K562 (cell line): Measurements from ENCODE around the gene GPR108. TPM values are rescaled to one million over a fixed set of nuclear protein-coding genes. Genes with fewer than 3 reads are reported as not detected.

ENCODE experiments used
- ATAC-seq: fragments of 200-7000 bp; cut with Tn5 transposase; 3 replicates; pipeline ENCODE4 v1.9.1; 2020; ENCODE audit warnings: moderate library complexity
- BruUV-seq: library from RNA; stranded (reverse); fragments of 400-500 nt; replicated peaks from 2 replicates; lab custom pipeline; 2021; lab: Mats Ljungman, UMichigan
- CTCF ChIA-PET: fragments of 300-600 bp; formaldehyde crosslinking; extraction: SDS; loops from one replicate; lab custom pipeline; 2021; ENCODE audit warnings: low intra/inter-chr PET ratio; lab: Yijun Ruan, JAX
- POLR2A ChIA-PET: fragments of 300-600, 350-650 bp; sonication (Branson Sonifier 250); formaldehyde crosslinking; extraction: SDS; loops from one replicate; lab custom pipeline; 2021; ENCODE audit warnings: antibody characterized with exemption, inconsistent platforms; lab: Yijun Ruan, JAX
- DNase-seq, 4 experiments: peaks; one replicate each; pipeline versions ENCODE4 v3.0.0 to v3.0.0-alpha.2; 2011 to 2018; ENCODE audit warnings: low spot score in 3 of 4, mixed read lengths in 3 of 4; ENCODE audit errors: extremely low read depth in 1 of 4
- FAIRE-seq: peaks from 2 replicates; lab custom pipeline; 2011; peaks lifted over from hg19 to GRCh38; lab: Jason Lieb, UNC
- H2AFZ ChIP-seq: 2 replicates; pipeline ENCODE4 v1.6.0; 2011; ENCODE audit warnings: low read depth, low read length, control low read depth, inconsistent platforms
- H3K27ac ChIP-seq: fragments of 200-600 bp; 3 replicates; pipeline ENCODE4 v1.8.0; 2011; ENCODE audit warnings: low read depth, mild to moderate bottlenecking, control low read depth, inconsistent platforms, low read length, moderate library complexity, mixed read lengths; ENCODE audit errors: extremely low read depth
- H3K27me3 ChIP-seq, 2 experiments: fragments of 300-600 bp in 1 of 2; 2 replicates in 1 of 2; 3 replicates in 1 of 2; pipeline versions ENCODE4 v1.6.0 to v1.8.0; 2011; ENCODE audit warnings: inconsistent platforms in 2 of 2, low read length in 2 of 2, mild to moderate bottlenecking in 1 of 2, mixed read lengths in 1 of 2, moderate library complexity in 1 of 2; ENCODE audit not compliant: control insufficient read depth in 2 of 2, insufficient read depth in 2 of 2
- H3K36me3 ChIP-seq: fragments of 300-600 bp; 3 replicates; pipeline ENCODE4 v1.8.0; 2011; ENCODE audit warnings: mild to moderate bottlenecking, low read length, inconsistent platforms; ENCODE audit not compliant: control insufficient read depth, insufficient read depth
- H3K4me1 ChIP-seq, 2 experiments: fragments of 200-600 bp in 1 of 2; replicated peaks in 1 of 2; 2 replicates in 1 of 2; 3 replicates in 1 of 2; pipeline versions ENCODE4 v1.5.1 to v1.8.0; 2011; ENCODE audit warnings: inconsistent platforms in 2 of 2, low read length in 2 of 2, mild to moderate bottlenecking in 1 of 2, mixed read lengths in 1 of 2, moderate library complexity in 1 of 2; ENCODE audit not compliant: control insufficient read depth in 2 of 2, insufficient read depth in 2 of 2
- H3K4me2 ChIP-seq: 2 replicates; pipeline ENCODE4 v1.6.1; 2011; ENCODE audit warnings: low read length, control low read depth, inconsistent platforms, mixed read lengths; ENCODE audit not compliant: insufficient read depth
- H3K4me3 ChIP-seq: fragments of 200-600 bp; sonication (generic), shearing (Covaris generic); 2 replicates; pipeline ENCODE4 v1.5.1; 2016; ENCODE audit warnings: control low read depth, inconsistent platforms
- H3K79me2 ChIP-seq: fragments of 200-600 bp; 3 replicates; pipeline ENCODE4 v1.8.0; 2011; ENCODE audit warnings: low read length, inconsistent platforms; ENCODE audit not compliant: control insufficient read depth, insufficient read depth
- H3K9ac ChIP-seq, 2 experiments: 2 replicates each; pipeline versions ENCODE4 v1.6.0 to v1.6.1; 2011; ENCODE audit warnings: low read depth in 2 of 2, low read length in 2 of 2, control low read depth in 1 of 2, inconsistent platforms in 1 of 2, mild to moderate bottlenecking in 1 of 2, mixed read lengths in 1 of 2; ENCODE audit not compliant: insufficient read depth in 1 of 2
- H3K9me1 ChIP-seq: one replicate; pipeline ENCODE4 v1.6.0; 2011; ENCODE audit warnings: inconsistent platforms, mild to moderate bottlenecking, low read length, moderate library complexity; ENCODE audit not compliant: control insufficient read depth, insufficient read depth
- H3K9me3 ChIP-seq: replicated peaks from 2 replicates; pipeline ENCODE4 v1.5.1; 2011; ENCODE audit warnings: low read depth, low read length, inconsistent platforms; ENCODE audit not compliant: control insufficient read depth, insufficient read depth
- H4K20me1 ChIP-seq: replicated peaks from 2 replicates; pipeline ENCODE4 v1.6.1; 2011; ENCODE audit warnings: low read length, inconsistent platforms, mixed read lengths; ENCODE audit not compliant: control insufficient read depth, insufficient read depth
- BCOR ChIP-seq: fragments of 450-650 bp; IDR thresholded peaks from 2 replicates; pipeline ENCODE4 v1.6.1; 2016
- ETV6 ChIP-seq, 3 experiments: fragments of 150-350 bp in 1 of 3; sonication (generic) in 1 of 3; formaldehyde crosslinking in 1 of 3; IDR thresholded peaks; 2 replicates each; pipeline versions ENCODE4 v1.6.1 to v1.8.0; 2014 to 2022; ENCODE audit warnings: borderline replicate concordance in 2 of 3, low read depth in 2 of 3, antibody characterized with exemption in 1 of 3, low read length in 1 of 3, mild to moderate bottlenecking in 1 of 3, missing genetic modification reagents in 1 of 3
- GTF2F1 ChIP-seq: IDR thresholded peaks from 2 replicates; pipeline ENCODE4 v1.6.1; 2011; ENCODE audit warnings: low read depth, low read length, improper control_type of control experiment
- MEF2A ChIP-seq: IDR thresholded peaks from 2 replicates; pipeline ENCODE4 v1.6.1; 2011; ENCODE audit warnings: low read depth, mild to moderate bottlenecking, low read length, moderate library complexity; ENCODE audit not compliant: control insufficient read depth
- NFATC3 ChIP-seq: fragments of 450-650 bp; IDR thresholded peaks from 2 replicates; pipeline ENCODE4 v1.6.1; 2017; ENCODE audit warnings: mild to moderate bottlenecking
- POLR2H ChIP-seq: IDR thresholded peaks from 2 replicates; pipeline ENCODE4 v1.6.1; 2016; ENCODE audit warnings: missing genetic modification characterization, low read depth, mild to moderate bottlenecking, control low read depth, missing compliant biosample characterization, moderate library complexity
- RAD51 ChIP-seq: fragments of 450-650 bp; IDR thresholded peaks from 2 replicates; pipeline ENCODE4 v1.7.1; 2016; ENCODE audit warnings: low read depth, mild to moderate bottlenecking, borderline replicate concordance
- ZBTB17 ChIP-seq: fragments of 450-650 bp; formaldehyde crosslinking; IDR thresholded peaks from 2 replicates; pipeline ENCODE4 v1.4.0; 2020; ENCODE audit warnings: mild to moderate bottlenecking
- ZFPM2 ChIP-seq: fragments of 250-450 bp; sonication (Bioruptor Pico); IDR thresholded peaks from 2 replicates; pipeline ENCODE4 v1.5.1; 2022; ENCODE audit warnings: mild to moderate bottlenecking
- ZKSCAN1 ChIP-seq: fragments of 150-350 bp; IDR thresholded peaks from 2 replicates; pipeline ENCODE4 v1.6.1; 2016; ENCODE audit warnings: low read depth, low read length
- ZNF311 ChIP-seq: fragments of 250-450 bp; sonication (Bioruptor Pico); IDR thresholded peaks from 2 replicates; pipeline ENCODE4 v1.4.0; 2020; ENCODE audit warnings: mild to moderate bottlenecking, moderate library complexity
- ZNF644 ChIP-seq: fragments of 200-800 bp; sonication (Bioruptor generic); IDR thresholded peaks from 2 replicates; pipeline ENCODE4 v1.6.1; 2016; ENCODE audit warnings: low read depth, missing genetic modification characterization, missing compliant biosample characterization
- ZNF76 ChIP-seq: fragments of 250-450 bp; sonication (Bioruptor Pico); IDR thresholded peaks from 2 replicates; pipeline ENCODE4 v1.4.0; 2020; ENCODE audit warnings: mild to moderate bottlenecking, moderate library complexity, borderline replicate concordance
- ZNF766 ChIP-seq: fragments of 200-800 bp; sonication (Bioruptor generic); conservative IDR thresholded peaks from 2 replicates; pipeline ENCODE4 v1.6.1; 2016; ENCODE audit warnings: missing genetic modification characterization, missing compliant biosample characterization
- WGBS: fragments of 100-300 bp; shearing (Covaris generic); methylation state at CpG from one replicate; pipeline ENCODE4 v1.1.6; 2016; ENCODE audit warnings: low coverage, mixed read lengths; ENCODE audit not compliant: insufficient coverage; ENCODE audit errors: missing lambda C conversion rate; 5-methylcytosine and 5-hydroxymethylcytosine counted together
- in situ Hi-C: fragments of 300-500 bp; cut with MboI; formaldehyde crosslinking; loops from 4 replicates; pipeline ENCODE4 v1.15.0; 2018; ENCODE audit warnings: inconsistent platforms, mixed read lengths
- intact Hi-C: fragments of 100-400 bp; cut with micrococcal nuclease; formaldehyde crosslinking; loops from 2 replicates; pipeline ENCODE4 v1.14.2; 2022
- polyA plus RNA-seq, 8 experiments: library from polyadenylated mRNA; depleted of rRNA in 4 of 8; stranded (reverse) in 5 of 8; unstranded in 3 of 8; fragments of >200 nt; fragmentation: Nextera tagmentation in 2 of 8; fragmentation: Illumina TruSeq in 1 of 8; extraction: Ambion mirVana in 2 of 8; extraction: Trizol in 1 of 8; gene quantifications; 2 replicates each; pipeline versions ENCODE4 v1.2.1 to v1.2.3, GENCODE V29; 2011 to 2014; ENCODE audit warnings: inconsistent platforms in 1 of 8, missing spikeins in 1 of 8
- total RNA-seq, 7 experiments: library from RNA; depleted of rRNA in 6 of 7; stranded (reverse); fragments of >200 nt in 6 of 7; fragmentation: Illumina TruSeq in 2 of 7; extraction: Trizol in 2 of 7; gene quantifications; 2 replicates each; pipeline versions ENCODE4 v1.2.1 to v1.2.3, GENCODE V29; 2011 to 2021; ENCODE audit warnings: low replicate concordance in 1 of 7
- TF ChIP-seq, protein P1 (sequence below): sonication (generic); formaldehyde crosslinking; IDR thresholded peaks from 2 replicates; pipeline ENCODE4 v1.8.0; 2023; ENCODE audit warnings: mild to moderate bottlenecking, missing genetic modification reagents
- TF ChIP-seq, protein P2 (sequence below): fragments of 250-450 bp; sonication (Bioruptor Pico); IDR thresholded peaks from 2 replicates; pipeline ENCODE4 v1.4.0; 2020; ENCODE audit warnings: mild to moderate bottlenecking

Gene GPR108
- total and polyA plus RNA-seq, 9 of the 15 experiments (the other 6 are each of a cell fraction or from before 2014, with no cell fraction given): 2.4 to 33.2 (median 24.4) TPM

DNA sequence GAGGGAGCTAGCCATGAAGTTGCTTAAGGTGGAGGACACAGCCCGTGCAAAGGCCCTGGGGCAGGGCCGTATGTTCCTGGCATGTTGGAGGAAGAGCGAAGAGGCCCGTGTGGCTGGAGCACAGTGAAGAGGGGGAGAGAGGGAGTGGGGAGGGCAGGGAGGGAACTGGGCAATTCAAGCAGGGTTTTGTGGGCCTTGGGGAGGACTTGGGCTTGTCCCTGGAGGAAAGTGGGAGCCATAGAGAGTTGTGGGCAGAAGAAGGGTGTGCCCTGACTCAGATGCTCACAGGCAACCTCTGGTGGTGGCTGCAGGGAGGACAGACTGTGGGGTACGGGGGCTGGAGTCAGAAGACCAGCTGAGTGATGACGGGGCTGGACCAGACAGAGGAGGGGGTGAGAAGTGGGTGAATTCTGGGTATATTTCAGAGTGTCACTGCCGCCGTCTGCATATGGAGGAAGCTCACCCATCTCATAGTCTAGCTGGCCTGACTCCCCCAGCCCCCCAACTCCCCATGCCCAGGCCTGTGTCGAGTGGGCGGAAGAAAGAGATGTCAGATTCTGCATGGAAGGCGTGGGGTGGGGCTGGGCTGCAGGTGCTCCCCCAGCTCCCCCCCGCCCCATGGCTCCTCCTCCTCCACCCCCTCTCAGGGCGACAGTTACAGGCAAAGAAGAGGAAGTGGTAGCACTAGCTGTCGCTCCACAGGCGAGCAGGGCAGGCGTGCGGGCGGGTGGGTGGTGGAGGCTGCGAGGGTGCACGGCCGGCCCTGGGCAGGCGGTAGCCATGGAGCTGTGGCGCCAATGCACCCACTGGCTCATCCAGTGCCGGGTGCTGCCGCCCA, 34.9 kb upstream of the GPR108 start, which contains the start of gene VAV1:
Gene VAV1, plus strand, starts transcription at position 681 of the 838 bp plus-strand sequence. Its CDS starts 100 bp downstream, at position 781.
- peak within 1 kb of the TSS; percentile 62 for H3K4me3 ChIP-seq
- H3K9me1 ChIP-seq: no peaks in the 10 kb centered on the region
- H3K4me1 ChIP-seq: peaks cover 0 to 32% of the 10 kb centered on the region in 2 experiments; a peak in 3 of 5 replicates
- CTCF ChIA-PET: no interaction called here
- POLR2A ChIA-PET: interaction anchor here (0.6 to 0.8 kb wide), 3 partner anchors 115 to 242 kb away, joined by 3 read pairs; partner anchors contain the start of genes ADGRE1 and TNFSF9
- no TSS peak for BruUV-seq
- H3K79me2 ChIP-seq: peaks cover 14% of the 10 kb centered on the region; the same call in 2 of the 3 replicates
- intact Hi-C loops (loop anchor here (2.0 kb wide), 1 partner anchor 35 kb away; the partner anchor contains the start of gene GPR108), in situ Hi-C loops (no loop called here)
- peak within 1 kb of the TSS; percentile 54 to 94 for H3K9ac ChIP-seq
- no peaks in the 10 kb centered on the region for H3K9me3 ChIP-seq
- no peaks in the 10 kb centered on the region for H4K20me1 ChIP-seq
- H3K4me2 ChIP-seq: peak within 1 kb of the TSS; percentile 90
- 17% methylated on average over 20 of the region's 25 CpGs for WGBS
- H3K27ac ChIP-seq: peak within 1 kb of the TSS; percentile 58
- FAIRE-seq (no peak), DNase-seq (peak; percentile 75 to 88 (median 78)), ATAC-seq (peak; percentile 79)
- H2AFZ ChIP-seq: peak within 1 kb of the TSS; percentile 90
- H3K36me3 ChIP-seq: no peaks in the 10 kb centered on the region
- no peaks in the 10 kb centered on the region for H3K27me3 ChIP-seq
- TF ChIP-seq ZNF311 (CRISPR knock-in tag) (no peak), ZNF76 (no peak), POLR2H (tag) (no peak), ZNF766 (CRISPR knock-in tag) (no peak; the same call in 1 of the 2 replicates), MEF2A (no peak), ZFPM2 (CRISPR knock-in tag) (no peak), NFATC3 (no peak), ZKSCAN1 (no peak), ZNF644 (tag) (no peak), BCOR (peak; percentile 99), ETV6 (IDR thresholded peaks at IDR 0.05; ENCODE audit: borderline replicate concordance in 1 of 2, low read depth in 2 of 2, low read length in 1 of 2) (no peak), ETV6 (CRISPR knock-in tag; IDR thresholded peaks at IDR 0.05; ENCODE audit: borderline replicate concordance) (no peak), RAD51 (no peak), GTF2F1 (no peak), ZBTB17 (no peak)
- TF ChIP-seq, protein P1, sequence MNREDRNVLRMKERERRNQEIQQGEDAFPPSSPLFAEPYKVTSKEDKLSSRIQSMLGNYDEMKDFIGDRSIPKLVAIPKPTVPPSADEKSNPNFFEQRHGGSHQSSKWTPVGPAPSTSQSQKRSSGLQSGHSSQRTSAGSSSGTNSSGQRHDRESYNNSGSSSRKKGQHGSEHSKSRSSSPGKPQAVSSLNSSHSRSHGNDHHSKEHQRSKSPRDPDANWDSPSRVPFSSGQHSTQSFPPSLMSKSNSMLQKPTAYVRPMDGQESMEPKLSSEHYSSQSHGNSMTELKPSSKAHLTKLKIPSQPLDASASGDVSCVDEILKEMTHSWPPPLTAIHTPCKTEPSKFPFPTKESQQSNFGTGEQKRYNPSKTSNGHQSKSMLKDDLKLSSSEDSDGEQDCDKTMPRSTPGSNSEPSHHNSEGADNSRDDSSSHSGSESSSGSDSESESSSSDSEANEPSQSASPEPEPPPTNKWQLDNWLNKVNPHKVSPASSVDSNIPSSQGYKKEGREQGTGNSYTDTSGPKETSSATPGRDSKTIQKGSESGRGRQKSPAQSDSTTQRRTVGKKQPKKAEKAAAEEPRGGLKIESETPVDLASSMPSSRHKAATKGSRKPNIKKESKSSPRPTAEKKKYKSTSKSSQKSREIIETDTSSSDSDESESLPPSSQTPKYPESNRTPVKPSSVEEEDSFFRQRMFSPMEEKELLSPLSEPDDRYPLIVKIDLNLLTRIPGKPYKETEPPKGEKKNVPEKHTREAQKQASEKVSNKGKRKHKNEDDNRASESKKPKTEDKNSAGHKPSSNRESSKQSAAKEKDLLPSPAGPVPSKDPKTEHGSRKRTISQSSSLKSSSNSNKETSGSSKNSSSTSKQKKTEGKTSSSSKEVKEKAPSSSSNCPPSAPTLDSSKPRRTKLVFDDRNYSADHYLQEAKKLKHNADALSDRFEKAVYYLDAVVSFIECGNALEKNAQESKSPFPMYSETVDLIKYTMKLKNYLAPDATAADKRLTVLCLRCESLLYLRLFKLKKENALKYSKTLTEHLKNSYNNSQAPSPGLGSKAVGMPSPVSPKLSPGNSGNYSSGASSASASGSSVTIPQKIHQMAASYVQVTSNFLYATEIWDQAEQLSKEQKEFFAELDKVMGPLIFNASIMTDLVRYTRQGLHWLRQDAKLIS: no peak
- TF ChIP-seq, protein P2, sequence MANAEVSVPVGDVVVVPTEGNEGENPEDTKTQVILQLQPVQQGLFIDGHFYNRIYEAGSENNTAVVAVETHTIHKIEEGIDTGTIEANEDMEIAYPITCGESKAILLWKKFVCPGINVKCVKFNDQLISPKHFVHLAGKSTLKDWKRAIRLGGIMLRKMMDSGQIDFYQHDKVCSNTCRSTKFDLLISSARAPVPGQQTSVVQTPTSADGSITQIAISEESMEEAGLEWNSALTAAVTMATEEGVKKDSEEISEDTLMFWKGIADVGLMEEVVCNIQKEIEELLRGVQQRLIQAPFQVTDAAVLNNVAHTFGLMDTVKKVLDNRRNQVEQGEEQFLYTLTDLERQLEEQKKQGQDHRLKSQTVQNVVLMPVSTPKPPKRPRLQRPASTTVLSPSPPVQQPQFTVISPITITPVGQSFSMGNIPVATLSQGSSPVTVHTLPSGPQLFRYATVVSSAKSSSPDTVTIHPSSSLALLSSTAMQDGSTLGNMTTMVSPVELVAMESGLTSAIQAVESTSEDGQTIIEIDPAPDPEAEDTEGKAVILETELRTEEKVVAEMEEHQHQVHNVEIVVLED (CRISPR knock-in tag): no peak
